Activated CD4-positive, CD25-positive, alpha-beta regulatory T cell treated with anti-CD3 and anti-CD28 coated beads, Interleukin-2, amount 50 U/mL, for 24 hours (primary cell): ENCODE data around the gene TAF4B.
"Not testable (repeated sequence)": the region's sequence is repeated elsewhere in the genome, so short reads cannot be mapped to it uniquely, and the experiment has no call there.

ENCODE experiments used
- ATAC-seq, 2 donors: fragments of 150-1000 bp; cut with Tn5 transposase; one replicate each; pipeline ENCODE4 v1.10.0; 2021; ENCODE audit warnings: mild to moderate bottlenecking in 1 of 2, moderate library complexity in 1 of 2

TAF4B gene

GRCh38 chr18:26226229-26227050, at the start of gene TAF4B:
Gene TAF4B, plus strand, starts transcription at chr18:26226445. Its CDS starts 489 bp downstream, at chr18:26226934.
- ATAC-seq, result peak; percentile 82 to 84

DNA sequence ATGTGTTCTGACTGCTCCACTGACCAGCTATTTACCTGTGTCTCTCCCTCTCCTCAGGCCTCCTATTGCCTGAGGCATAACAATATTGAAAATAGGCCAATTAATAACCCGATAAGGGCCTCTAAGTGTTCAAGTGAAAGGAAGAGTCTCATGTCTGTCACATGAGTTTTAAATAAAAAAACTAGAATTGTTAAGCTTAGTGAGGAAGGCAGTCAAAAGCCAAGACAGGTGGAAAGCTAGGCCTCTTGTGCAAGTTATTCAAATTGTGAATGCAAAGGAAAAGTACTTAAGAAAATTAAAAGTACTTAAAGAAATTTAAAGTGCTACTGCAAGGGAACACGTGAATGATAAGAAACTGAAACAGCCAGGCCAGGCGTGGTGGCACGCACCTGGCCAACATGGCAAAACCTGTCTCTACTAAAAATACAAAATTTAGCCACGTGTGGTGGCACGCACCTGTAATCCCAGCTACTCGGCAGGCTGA, 44.9 kb upstream of the TAF4B start:
- ATAC-seq, result no peak

DNA sequence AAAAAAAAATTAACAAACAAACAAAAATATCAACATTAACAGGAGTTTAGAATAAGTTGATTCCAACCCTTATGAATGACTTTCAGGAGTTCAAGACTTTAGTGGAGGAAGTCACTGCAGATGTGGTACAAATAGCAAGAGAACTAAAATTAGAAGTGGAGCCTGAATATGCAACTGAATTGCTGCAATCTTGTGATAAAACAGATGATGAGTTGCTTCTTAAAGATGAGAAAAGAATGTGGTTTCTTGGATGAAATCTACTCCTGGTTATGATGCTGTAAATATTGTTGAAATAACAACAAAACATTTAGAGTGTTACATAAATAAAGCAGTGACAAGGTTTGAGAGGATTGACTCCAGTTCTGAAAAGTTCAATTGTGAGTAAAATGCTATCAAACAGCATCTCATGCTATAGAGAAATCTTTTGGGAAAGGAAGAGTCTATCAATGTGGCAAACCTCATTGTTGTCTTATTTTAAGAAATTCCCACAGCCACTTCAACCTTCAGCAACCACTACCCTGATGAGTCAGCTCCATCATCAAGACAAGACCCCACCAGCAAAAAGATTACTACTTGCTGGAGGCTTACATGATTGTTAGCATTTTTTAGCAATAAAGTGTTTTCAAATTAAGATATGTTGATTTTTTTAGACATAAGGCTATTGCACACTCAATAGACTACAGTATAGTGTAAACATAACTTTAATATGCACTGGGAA, 42.7 kb upstream of the TAF4B start:
- ATAC-seq, result no peak

DNA sequence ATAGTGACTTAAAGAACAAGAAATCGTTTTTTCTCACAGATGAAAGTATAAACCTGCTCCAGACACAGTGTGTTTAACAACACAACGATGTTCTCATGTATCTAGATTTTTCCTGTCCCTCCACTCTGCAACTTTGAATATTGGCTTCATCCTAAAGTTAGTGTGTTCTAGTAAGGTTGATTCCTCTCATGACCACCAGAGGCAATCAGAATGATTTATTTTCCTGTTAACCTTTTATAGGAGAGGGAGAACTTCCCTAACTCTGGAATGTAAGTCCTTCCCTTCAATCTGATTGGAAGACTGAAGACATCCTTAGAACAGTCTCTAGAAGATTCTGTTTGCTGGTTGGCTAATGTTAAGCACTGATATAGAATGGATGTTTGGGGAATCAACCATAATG, 41.0 kb upstream of the TAF4B start:
- ATAC-seq, result no peak

DNA sequence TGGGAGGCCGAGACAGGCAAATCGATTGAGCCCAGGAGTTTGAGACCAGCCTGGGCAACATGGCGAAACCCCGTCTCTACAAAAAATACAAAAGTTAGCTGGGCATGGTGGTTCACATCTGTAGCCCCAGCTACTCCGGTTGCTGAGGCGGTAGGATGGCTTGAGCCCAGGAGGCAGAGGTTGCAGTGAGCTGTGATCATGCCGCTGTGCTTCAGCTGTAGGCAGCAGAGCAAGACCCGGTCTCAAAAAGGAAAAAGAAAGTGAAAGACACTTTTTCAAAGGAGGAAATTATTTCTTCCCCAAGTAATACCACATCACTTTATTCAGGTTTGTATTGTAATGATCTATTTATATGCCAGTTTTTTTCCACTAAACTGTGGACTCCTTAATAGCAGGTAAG, 35.7 kb upstream of the TAF4B start:
- peak; percentile 86 to 91 for ATAC-seq

DNA sequence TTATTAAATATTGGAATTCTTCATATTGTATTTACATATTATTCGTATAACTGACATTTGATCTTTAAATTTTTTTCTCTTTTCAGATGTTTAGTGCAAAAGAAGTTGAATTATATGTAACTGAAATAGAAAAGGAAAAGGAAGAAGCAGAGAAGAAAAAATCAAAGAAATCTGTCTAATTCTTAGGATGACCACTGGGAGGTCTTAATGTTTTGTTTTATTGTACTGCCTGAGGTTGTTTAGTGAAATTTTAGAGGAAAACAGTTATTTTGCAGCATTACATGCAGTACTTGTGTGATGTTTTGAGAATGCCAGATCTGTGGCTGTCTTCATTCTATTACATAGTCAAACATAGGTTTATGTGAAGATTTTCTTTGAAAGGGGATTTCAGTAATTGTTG, 34.0 kb upstream of the TAF4B start:
- ATAC-seq, result no peak

GRCh38 chr18:26196605-26197004, 29.6 kb upstream of the TAF4B start:
- no peak for ATAC-seq

GRCh38 chr18:26202001-26202400, 24.2 kb upstream of the TAF4B start:
- not testable (repeated sequence) for ATAC-seq

GRCh38 chr18:26205318-26205717, 20.9 kb upstream of the TAF4B start:
- ATAC-seq, result no peak

DNA sequence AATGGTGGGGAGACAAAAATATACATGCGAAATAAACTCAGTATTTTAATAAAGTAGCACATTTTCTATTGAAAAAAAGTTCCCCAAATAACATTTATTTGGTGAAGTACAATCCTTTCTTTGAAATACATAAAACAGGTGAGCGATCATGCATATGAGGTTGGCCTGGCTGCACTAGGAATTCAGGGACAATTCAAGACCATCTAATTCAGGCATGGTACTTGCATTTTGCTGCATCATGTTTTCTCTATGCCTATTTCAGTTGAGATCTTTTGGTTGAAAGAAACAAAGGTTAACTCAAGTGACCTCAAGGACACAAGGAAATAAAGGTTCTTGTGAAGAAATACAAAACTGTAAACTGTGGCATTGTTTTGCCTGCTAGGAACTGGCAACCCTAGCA, 19.8 kb upstream of the TAF4B start:
- no peak for ATAC-seq

- ATAC-seq, result no peak
Measured at GRCh38 chr18:26207937-26208336, 18.3 kb upstream of the TAF4B start.

DNA sequence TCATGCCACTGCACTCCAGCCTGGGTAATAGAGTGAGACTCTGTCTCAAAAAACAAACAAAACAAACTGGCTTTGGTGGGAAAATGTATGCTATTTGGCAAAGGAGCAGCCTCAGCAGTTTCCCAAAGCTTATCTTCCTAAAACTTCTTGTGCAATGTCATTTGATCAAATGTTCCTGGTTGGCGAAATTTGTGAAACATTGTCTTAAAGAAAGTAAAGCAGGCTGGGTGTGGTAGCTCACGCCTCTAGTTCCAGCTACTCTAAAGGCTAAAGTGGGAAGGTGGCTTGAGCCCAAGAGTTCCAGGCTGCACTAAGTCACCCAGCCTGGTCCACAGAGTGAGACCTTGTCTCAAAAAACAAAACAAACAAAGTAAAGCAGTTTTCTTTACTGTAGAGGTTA, 17.3 kb upstream of the TAF4B start:
- no peak for ATAC-seq

- no peak for ATAC-seq
Measured at GRCh38 chr18:26210147-26210546, 16.1 kb upstream of the TAF4B start.

DNA sequence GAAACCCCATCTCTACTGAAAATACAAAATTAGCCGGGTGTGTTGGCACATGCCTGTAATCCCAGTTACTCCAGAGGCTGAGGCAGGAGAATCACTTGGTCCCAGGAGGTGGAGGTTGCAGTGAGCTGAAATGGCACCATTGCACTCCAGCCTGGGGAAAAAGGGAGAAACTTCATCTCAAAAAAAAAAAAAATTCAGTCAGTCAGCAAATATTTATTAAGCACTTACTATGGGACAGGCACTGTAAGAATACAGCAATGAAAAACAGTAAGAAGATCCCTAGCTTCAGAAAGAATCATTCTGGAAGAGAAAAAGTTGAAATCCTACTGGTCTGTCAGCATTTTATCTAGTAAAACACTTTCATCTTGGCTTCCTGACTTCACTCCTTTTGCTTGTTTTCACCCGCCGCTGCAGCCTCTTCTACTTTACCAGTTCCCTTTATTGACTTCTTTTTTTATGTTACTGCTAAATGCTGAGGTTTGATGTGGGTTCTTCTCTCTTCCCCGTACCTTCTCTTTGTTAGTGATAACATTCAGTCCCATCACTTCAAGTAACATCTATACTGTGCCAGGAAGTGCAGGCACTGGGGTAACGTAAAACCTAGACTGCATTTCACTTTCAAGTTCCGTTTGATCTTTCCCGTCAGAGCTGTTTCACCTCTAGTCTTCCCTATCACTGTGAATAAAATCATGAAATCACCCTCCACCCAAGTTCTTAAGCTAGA, 10.8 kb upstream of the TAF4B start:
- ATAC-seq, result peak; percentile 86 to 94

DNA sequence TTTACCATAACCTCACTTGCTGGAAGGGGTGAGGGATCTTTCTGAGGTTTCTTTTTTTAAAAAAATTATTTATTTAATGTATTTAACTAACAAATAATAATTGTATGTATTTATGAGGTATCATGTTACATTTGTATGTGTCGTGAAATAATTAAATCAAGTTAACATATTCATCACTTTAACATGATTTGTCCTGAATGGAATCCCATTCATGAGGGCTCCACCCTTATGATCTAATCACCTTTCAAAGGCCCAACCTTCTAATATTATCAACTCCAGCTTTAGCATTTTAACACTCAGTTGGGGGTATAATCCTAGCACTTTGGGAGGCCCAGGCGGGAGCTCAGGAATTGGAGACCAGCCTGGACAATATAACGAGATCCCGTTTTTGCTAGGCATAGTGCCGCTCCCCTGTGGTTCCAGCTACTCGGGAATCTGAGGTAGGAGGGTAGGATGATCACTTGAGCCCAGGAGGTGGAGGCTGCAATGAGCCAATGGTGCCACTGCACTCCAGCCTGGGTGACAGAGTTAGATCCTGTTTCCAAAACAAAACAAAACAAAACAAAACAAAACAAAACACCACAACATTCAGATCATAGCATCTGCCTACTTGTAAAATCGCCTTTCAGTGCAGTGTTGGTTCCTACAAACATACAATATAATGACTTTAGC, 1.1 kb upstream of the TAF4B start:
- no peak for ATAC-seq

- peak; percentile 12 to 17 for ATAC-seq
Measured at GRCh38 chr18:26225915-26226228, 373 bp upstream of the TAF4B start.

DNA sequence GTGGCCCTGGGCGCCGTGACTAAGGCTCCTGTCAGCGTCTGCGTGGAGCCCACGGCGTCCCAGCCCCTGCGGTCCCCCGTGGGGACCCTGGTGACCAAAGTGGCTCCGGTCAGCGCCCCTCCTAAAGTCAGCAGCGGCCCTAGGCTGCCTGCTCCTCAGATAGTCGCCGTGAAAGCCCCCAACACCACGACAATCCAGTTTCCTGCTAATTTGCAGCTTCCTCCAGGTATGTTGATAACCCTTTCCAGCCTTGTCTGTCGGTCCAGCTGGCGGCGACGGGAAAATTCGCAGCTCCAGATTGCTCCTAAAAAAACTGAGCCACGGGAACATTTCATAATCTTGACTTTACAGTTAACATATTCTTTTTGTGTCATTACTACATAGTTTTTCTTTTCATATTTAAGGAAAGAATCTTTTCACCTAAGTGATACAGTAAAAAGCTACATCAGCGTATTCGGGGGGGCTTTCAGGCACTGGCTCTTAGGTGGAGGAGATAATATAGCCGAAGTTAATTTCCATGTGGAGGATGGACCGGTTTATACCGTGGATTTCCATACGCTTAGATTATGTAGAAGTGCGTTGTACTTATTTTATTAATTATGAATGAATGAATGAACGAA, 916 bp downstream of the TAF4B start:
- ATAC-seq, result no peak

- ATAC-seq, result peak; percentile 22 to 27
Measured at GRCh38 chr18:26228562-26229260, 2.5 kb downstream of the TAF4B start.

DNA sequence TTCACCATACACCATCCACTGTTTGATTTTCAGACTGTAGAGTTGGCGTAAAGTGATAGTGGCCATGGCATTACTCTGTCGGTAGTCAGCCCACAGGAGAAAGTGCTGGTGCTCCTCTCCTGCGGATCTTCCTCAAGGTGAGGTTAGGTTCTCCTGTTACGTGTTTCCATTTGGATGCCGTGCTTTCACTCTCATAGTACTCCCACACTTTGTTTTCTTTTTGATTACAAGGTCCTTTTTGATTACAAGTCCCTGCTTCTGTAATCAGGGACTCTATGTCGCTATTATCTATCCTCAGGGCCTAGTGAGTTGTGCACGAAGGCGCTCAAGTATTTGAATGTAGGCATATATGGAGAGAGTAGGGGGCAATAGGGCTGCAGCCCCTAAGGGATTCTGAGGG, 4.3 kb downstream of the TAF4B start:
- no peak for ATAC-seq

GRCh38 chr18:26233208-26233607, 7.0 kb downstream of the TAF4B start:
- no peak for ATAC-seq

- ATAC-seq, result not testable (repeated sequence)
Measured at GRCh38 chr18:26237363-26237762, 11.1 kb downstream of the TAF4B start.

DNA sequence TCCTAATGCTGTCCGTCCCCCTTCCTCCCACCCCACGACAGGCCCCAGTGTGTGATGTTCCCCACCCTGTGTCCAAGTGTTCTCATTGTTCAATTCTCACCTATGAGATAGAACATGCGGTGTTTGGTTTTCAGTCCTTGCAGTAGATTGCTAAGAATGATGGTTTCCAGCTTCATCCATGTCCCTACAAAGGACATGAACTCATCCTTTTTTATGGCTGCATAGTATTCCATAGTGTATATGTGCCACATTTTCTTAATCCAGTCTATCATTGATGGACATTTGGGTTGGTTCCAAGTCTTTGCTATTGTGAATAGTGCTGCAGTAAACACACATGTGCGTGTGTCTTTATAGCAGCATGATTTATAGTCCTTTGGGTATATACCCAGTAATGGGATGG, 12.5 kb downstream of the TAF4B start:
- ATAC-seq, result not testable (repeated sequence)
